ENCODE results near the gene ATG13.

DNA sequence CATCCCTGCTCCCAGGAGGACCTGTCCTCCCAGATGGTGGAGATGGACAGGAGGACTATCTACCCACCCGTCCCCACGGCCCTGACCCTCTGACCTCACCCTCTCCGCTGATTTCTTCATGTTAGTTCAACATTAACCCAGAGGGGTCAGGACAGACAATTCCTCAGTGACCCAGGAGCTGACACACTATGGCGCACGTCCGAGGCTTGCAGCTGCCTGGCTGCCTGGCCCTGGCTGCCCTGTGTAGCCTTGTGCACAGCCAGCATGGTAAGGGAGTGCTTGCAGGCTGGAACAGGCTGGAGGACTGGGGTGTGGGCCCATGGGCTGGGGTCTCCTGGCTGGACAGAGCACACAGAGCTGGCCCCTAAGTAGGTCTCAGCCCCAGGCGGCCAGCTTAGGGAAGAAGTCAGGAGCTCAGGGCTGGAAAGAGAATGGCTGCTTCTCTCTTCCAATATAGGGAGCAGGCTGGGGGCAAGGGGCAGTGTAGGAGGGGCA is 101.7 kb downstream of the ATG13 start, which contains the start of gene F2:
- TF ChIP-seq, protein P1, sequence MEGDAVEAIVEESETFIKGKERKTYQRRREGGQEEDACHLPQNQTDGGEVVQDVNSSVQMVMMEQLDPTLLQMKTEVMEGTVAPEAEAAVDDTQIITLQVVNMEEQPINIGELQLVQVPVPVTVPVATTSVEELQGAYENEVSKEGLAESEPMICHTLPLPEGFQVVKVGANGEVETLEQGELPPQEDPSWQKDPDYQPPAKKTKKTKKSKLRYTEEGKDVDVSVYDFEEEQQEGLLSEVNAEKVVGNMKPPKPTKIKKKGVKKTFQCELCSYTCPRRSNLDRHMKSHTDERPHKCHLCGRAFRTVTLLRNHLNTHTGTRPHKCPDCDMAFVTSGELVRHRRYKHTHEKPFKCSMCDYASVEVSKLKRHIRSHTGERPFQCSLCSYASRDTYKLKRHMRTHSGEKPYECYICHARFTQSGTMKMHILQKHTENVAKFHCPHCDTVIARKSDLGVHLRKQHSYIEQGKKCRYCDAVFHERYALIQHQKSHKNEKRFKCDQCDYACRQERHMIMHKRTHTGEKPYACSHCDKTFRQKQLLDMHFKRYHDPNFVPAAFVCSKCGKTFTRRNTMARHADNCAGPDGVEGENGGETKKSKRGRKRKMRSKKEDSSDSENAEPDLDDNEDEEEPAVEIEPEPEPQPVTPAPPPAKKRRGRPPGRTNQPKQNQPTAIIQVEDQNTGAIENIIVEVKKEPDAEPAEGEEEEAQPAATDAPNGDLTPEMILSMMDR (IDR thresholded peaks at IDR 0.05; ENCODE audit: insufficient read depth, low read length): no peak
- no peak for TF ChIP-seq POLR2AphosphoS5 (IDR thresholded peaks at IDR 0.05; ENCODE audit: low read depth)
